GM23338 (cell line): ENCODE measurements around the gene VEPH1.

Source experiments
- CREB1 ChIP-seq: fragments of 250-450 bp; sonication (Bioruptor Pico); IDR thresholded peaks from 2 replicates; pipeline ENCODE4 v1.5.0; 2020; ENCODE audit warnings: low read depth, mild to moderate bottlenecking, moderate library complexity
- EZH2 ChIP-seq: fragments of 200-600 bp; sonication (generic); IDR thresholded peaks from one replicate; pipeline ENCODE4 v1.8.0; 2017; ENCODE audit warnings: antibody characterized with exemption, mild to moderate bottlenecking, low read depth; ENCODE audit not compliant: unreplicated experiment
- EZH2phosphoT487 ChIP-seq: fragments of 200-600 bp; sonication (generic); IDR thresholded peaks from one replicate; pipeline ENCODE4 v1.8.1; 2018; ENCODE audit warnings: antibody characterized with exemption; ENCODE audit not compliant: unreplicated experiment
- JUNB ChIP-seq: IDR thresholded peaks from one replicate; pipeline ENCODE4 v1.6.1; 2016; ENCODE audit warnings: antibody characterized with exemption; ENCODE audit not compliant: unreplicated experiment
- NANOG ChIP-seq: IDR thresholded peaks from 2 replicates; pipeline ENCODE4 v1.6.1; 2016; ENCODE audit warnings: antibody characterized with exemption, borderline replicate concordance
- POLR2AphosphoS5 ChIP-seq: IDR thresholded peaks from 2 replicates; pipeline ENCODE4 v1.6.1; 2016; ENCODE audit warnings: antibody characterized with exemption, low read depth
- STAT1 ChIP-seq: IDR thresholded peaks from one replicate; pipeline ENCODE4 v1.6.1; 2016; ENCODE audit warnings: antibody characterized with exemption; ENCODE audit not compliant: unreplicated experiment
- ZNF114 ChIP-seq: fragments of 250-450 bp; sonication (Bioruptor Pico); IDR thresholded peaks from 2 replicates; pipeline ENCODE4 v1.5.0; 2020; ENCODE audit warnings: mild to moderate bottlenecking, moderate library complexity
- ZNF331 ChIP-seq: fragments of 250-450 bp; sonication (Bioruptor Pico); IDR thresholded peaks from 2 replicates; pipeline ENCODE4 v1.5.0; 2020; ENCODE audit warnings: low read depth, mild to moderate bottlenecking, moderate library complexity
- ZNF462 ChIP-seq: fragments of 250-450 bp; sonication (Bioruptor Pico); IDR thresholded peaks from 2 replicates; pipeline ENCODE4 v1.5.0; 2020; ENCODE audit warnings: mild to moderate bottlenecking, moderate library complexity
- TF ChIP-seq, protein P1 (sequence below), 2 experiments: fragments of 200-600 bp in 1 of 2; sonication (generic) in 1 of 2; conservative IDR thresholded peaks; 2 replicates each; pipeline versions ENCODE4 v1.5.1 to v1.6.1; 2016 to 2017; ENCODE audit warnings: antibody characterized with exemption in 2 of 2, low read depth in 2 of 2, mild to moderate bottlenecking in 2 of 2, moderate library complexity in 1 of 2
- TF ChIP-seq, protein P2 (sequence below): IDR thresholded peaks from one replicate; pipeline ENCODE4 v1.6.1; 2018; ENCODE audit warnings: antibody characterized with exemption; ENCODE audit not compliant: unreplicated experiment
- TF ChIP-seq, protein P3 (sequence below): IDR thresholded peaks from 2 replicates; pipeline ENCODE4 v1.6.1; 2016; ENCODE audit warnings: antibody characterized with exemption

DNA sequence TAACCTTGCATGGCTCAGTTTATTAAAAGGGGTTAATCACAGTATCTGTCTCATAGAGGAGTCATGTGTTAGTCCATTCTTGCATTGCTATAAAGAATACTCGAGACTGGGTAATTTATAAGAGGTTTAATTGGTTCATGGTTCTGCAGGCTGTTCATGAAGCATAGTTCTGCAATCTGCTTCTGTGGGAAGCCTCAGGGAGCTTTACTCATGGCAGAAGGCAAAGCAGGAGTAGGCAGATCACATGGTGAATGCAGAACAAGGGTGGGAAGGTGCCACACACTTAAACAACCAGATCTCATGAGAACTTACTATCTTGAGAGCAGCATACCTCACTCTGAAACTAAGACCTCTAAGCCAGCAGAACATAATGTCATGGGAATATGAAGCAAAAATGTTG is 108.8 kb downstream of the VEPH1 start:
- TF ChIP-seq, protein P1, sequence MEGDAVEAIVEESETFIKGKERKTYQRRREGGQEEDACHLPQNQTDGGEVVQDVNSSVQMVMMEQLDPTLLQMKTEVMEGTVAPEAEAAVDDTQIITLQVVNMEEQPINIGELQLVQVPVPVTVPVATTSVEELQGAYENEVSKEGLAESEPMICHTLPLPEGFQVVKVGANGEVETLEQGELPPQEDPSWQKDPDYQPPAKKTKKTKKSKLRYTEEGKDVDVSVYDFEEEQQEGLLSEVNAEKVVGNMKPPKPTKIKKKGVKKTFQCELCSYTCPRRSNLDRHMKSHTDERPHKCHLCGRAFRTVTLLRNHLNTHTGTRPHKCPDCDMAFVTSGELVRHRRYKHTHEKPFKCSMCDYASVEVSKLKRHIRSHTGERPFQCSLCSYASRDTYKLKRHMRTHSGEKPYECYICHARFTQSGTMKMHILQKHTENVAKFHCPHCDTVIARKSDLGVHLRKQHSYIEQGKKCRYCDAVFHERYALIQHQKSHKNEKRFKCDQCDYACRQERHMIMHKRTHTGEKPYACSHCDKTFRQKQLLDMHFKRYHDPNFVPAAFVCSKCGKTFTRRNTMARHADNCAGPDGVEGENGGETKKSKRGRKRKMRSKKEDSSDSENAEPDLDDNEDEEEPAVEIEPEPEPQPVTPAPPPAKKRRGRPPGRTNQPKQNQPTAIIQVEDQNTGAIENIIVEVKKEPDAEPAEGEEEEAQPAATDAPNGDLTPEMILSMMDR (conservative IDR thresholded peaks at IDR 0.05; ENCODE audit: low read depth in 2 of 2) = no peak
- TF ChIP-seq, protein P2, sequence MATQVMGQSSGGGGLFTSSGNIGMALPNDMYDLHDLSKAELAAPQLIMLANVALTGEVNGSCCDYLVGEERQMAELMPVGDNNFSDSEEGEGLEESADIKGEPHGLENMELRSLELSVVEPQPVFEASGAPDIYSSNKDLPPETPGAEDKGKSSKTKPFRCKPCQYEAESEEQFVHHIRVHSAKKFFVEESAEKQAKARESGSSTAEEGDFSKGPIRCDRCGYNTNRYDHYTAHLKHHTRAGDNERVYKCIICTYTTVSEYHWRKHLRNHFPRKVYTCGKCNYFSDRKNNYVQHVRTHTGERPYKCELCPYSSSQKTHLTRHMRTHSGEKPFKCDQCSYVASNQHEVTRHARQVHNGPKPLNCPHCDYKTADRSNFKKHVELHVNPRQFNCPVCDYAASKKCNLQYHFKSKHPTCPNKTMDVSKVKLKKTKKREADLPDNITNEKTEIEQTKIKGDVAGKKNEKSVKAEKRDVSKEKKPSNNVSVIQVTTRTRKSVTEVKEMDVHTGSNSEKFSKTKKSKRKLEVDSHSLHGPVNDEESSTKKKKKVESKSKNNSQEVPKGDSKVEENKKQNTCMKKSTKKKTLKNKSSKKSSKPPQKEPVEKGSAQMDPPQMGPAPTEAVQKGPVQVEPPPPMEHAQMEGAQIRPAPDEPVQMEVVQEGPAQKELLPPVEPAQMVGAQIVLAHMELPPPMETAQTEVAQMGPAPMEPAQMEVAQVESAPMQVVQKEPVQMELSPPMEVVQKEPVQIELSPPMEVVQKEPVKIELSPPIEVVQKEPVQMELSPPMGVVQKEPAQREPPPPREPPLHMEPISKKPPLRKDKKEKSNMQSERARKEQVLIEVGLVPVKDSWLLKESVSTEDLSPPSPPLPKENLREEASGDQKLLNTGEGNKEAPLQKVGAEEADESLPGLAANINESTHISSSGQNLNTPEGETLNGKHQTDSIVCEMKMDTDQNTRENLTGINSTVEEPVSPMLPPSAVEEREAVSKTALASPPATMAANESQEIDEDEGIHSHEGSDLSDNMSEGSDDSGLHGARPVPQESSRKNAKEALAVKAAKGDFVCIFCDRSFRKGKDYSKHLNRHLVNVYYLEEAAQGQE = no peak
- TF ChIP-seq EZH2 (no peak), EZH2phosphoT487 (no peak), POLR2AphosphoS5 (no peak), CREB1 (CRISPR knock-in tag) (no peak), ZNF331 (CRISPR knock-in tag) (no peak), JUNB (no peak), STAT1 (no peak), NANOG (no peak), ZNF114 (CRISPR knock-in tag) (no peak), ZNF462 (CRISPR knock-in tag) (no peak)
- TF ChIP-seq, protein P3, sequence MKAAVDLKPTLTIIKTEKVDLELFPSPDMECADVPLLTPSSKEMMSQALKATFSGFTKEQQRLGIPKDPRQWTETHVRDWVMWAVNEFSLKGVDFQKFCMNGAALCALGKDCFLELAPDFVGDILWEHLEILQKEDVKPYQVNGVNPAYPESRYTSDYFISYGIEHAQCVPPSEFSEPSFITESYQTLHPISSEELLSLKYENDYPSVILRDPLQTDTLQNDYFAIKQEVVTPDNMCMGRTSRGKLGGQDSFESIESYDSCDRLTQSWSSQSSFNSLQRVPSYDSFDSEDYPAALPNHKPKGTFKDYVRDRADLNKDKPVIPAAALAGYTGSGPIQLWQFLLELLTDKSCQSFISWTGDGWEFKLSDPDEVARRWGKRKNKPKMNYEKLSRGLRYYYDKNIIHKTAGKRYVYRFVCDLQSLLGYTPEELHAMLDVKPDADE = no peak
